ENCODE data around the gene TRPM8.
"Not testable (repeated sequence)": the region's sequence is repeated elsewhere in the genome, so short reads cannot be mapped to it uniquely, and the experiment has no call there.

The TRPM8 gene

GRCh38 chr2:233938676-233939370 lies 21.6 kb downstream of the TRPM8 start:
- no peak for DNase-seq

- no peak for DNase-seq
These were observed 23.5 kb downstream of the TRPM8 start for GRCh38 chr2:233940376-233941276.

GRCh38 chr2:233942731-233943130 lies 25.6 kb downstream of the TRPM8 start:
- no peak for DNase-seq

- no peak for DNase-seq
These were observed 27.1 kb downstream of the TRPM8 start for GRCh38 chr2:233944269-233944668.

DNA sequence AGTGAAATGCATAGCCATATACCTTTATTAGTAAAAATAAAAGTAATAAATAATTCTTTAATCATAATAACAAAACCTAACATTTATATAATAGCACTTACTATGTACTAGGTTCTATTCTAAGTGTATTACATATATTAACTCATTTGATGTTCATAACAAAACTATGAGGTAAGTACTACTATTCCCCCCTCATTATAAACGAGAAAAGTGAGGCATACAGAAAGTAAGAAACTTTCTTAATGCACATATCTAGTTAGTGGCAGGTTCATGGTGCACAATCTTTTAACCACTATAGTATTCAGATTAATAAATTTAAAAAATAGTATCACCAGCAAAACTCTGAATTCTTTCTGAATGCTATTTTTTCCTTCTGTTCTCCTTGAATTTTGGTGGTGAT lies 27.5 kb downstream of the TRPM8 start:
- DNase-seq = no peak

- no peak for DNase-seq
These were observed 28.0 kb downstream of the TRPM8 start for GRCh38 chr2:233945146-233945545.

DNA sequence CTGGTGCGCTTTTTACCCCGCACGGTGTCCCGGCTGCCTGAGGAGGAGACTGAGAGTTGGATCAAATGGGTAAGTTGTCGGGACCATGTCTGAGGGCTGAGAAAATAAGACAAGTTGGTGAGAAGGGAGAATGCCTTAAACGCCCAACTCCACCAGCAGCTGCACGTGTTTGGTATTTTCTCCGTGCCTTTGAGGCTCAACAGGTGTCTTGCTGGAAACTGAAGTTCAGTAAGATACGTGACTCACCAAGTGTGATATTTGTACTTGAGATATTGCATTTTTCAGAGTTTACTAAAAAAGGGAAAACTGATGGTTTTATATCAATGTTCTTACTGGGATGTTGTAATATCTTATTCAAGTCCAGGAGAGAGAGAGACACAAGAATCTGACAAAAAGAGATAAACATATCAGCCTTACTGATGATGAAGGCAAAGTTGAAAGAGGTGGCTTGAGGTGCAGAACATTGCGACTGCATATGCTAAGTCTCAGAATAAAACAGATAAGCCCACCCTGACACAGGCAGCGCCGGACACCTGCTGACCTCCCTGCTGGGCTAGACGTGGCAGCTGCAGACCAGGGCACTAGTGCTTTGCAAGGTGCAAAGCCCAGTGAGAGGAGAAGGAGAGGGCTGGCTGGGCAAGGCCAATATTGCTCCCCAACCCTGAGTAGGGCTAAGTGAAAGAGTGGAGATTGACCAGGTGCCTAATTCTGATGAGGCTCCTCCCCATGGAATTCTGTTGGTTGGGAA lies 33.1 kb downstream of the TRPM8 start:
- no peak for DNase-seq

DNA sequence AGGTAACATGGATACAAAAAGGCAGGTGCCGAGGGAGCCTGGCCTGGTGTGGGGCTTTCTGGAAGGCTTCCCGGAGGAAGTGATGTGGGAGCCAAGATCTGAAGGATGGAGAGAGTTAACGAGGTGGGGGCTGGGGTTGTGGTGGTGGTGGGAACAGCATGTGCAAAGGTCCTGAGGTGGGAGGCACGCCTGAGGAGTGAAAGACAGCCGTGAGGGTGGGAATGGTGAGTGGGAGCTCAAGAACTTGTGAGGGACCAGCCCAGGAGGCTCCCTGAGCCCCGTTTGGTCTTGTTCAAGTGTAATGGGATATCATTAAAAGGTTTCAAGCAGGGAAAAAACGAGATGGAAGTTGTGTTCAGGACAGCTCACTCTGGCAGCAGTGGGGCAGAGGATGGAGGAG lies 35.2 kb downstream of the TRPM8 start:
- no peak for DNase-seq

DNA sequence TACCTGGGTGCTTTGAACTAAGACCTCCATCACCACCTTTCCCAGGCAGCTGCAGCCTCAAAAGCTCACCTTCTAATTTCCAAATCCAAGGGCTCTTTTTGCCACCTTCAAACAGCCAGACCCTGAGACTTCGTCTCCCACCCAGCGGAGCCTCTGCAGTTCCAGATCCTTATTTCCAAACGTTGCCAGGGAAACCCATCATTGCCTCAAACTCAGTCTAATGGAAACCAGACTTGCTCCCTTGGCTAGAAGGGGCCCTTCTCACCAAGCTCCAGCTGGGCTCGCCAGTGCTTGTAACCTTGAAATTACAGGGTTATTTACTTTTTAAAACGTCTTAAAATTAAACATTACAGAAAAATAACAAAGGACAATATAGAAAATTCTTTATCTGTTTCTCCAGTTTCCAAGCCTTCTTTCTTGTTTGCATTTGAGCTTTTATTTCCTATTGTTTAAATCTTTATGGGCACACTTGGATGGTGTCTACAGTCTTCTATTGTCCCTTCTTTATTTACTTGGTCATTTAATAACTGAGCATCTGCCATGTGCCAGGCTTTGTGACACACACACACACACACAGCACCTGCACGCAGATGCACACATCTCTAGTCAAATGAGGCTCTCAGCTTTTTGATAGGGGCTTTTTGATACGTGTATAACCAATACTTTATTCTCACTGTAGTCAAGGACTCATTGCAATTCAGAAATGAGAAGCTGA lies 36.1 kb downstream of the TRPM8 start:
- no peak for DNase-seq

GRCh38 chr2:233960203-233960602 lies 43.0 kb downstream of the TRPM8 start:
- DNase-seq = no peak

GRCh38 chr2:233961905-233962304 lies 44.7 kb downstream of the TRPM8 start:
- no peak for DNase-seq

DNA sequence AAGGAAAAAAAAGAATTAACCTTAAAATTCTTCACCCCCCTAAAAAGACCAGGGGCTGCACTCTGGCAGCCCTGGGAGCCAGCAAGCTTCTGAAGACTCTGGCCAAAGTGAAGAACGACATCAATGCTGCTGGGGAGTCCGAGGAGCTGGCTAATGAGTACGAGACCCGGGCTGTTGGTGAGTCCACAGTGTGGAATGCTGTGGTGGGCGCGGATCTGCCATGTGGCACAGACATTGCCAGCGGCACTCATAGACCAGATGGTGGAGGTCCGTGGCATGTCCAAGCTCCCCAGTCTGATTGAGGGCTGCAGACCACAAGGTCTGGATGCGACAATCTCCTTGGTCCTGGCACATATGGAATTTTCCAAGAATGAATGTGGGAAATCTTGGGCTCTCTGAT lies 47.4 kb downstream of the TRPM8 start:
- DNase-seq = no peak

DNA sequence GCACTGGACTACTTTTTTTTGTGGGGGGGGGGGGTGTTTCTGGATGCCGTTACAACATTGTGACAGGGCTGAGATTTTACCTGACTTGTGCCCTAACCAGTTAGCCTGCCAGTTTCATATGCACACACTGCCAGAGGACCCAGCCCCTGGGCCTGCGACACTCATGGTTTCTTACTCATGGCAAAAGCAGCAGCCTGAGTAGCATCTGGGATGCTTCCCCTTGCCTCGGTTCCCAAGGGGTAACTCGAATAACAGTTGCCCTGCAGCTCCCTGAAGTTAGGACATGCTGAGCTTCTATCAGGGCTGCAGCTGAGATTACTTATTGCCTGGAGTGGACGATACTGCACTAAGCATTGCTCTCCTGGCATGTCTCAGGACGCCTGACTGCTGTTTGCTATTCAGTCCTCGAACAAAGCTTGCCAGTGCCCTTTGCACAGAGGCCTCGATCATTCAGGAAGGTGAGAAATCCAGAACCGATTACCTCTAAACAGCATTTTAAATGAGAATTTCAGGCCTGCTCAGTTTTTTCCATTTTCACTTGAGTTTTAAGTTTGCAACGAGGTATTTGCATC lies 47.9 kb downstream of the TRPM8 start:
- DNase-seq = no peak

GRCh38 chr2:233965646-233966045 lies 48.5 kb downstream of the TRPM8 start:
- DNase-seq = not testable (repeated sequence)

DNA sequence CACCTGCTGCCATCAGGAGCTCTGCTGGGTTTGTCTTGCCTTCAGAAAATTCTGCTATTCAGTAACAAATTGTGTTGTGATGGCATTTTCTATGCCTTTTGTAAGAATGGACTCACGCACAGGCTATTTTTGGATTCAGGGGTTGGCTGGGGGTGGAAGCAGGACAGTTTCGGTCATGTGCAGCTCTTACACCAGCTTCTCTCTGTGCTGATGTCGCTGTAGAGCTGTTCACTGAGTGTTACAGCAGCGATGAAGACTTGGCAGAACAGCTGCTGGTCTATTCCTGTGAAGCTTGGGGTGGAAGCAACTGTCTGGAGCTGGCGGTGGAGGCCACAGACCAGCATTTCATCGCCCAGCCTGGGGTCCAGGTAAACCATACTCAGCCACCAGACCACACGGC lies 49.2 kb downstream of the TRPM8 start:
- no peak for DNase-seq

GRCh38 chr2:233967164-233967563 lies 50.0 kb downstream of the TRPM8 start:
- DNase-seq = no peak

DNA sequence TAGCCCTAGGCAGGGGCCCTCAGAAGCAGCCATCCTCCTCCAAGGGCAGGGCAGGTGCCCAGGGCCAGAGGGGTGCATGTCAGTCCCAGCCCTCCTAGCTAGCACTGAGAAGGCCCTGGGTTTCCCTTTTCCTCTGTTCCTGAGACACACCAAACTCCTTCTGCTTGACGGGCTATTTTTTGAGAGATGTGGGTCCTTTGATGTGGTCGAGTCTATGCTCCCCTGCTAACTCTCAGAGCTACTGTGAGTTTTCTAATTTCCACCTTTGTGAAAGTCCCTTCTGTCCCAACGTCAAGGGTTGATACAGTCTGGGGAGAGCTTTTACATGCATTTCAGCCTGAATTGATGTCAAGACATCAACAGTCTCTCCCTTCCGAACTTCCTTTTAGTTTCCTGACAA lies 51.4 kb downstream of the TRPM8 start:
- DNase-seq = no peak

- DNase-seq = not testable (repeated sequence)
These were observed 55.3 kb downstream of the TRPM8 start for GRCh38 chr2:233972460-233972859.

GRCh38 chr2:233972941-233973575 lies 55.9 kb downstream of the TRPM8 start:
- no peak for DNase-seq

GRCh38 chr2:233973786-233974185 lies 56.6 kb downstream of the TRPM8 start:
- DNase-seq = no peak

GRCh38 chr2:233974530-233975071 lies 57.4 kb downstream of the TRPM8 start:
- DNase-seq = no peak

- DNase-seq = no peak
These were observed 58.9 kb downstream of the TRPM8 start for GRCh38 chr2:233976087-233976486.
